ENCODE results near the gene CAPZB.
A peak's percentile ranks its signal among the peaks of the same experiment; 100 is the strongest.

The CAPZB gene

GRCh38 chr1:19381261-19381660 lies 104.1 kb downstream of the CAPZB start:
- no peak for DNase-seq

DNA sequence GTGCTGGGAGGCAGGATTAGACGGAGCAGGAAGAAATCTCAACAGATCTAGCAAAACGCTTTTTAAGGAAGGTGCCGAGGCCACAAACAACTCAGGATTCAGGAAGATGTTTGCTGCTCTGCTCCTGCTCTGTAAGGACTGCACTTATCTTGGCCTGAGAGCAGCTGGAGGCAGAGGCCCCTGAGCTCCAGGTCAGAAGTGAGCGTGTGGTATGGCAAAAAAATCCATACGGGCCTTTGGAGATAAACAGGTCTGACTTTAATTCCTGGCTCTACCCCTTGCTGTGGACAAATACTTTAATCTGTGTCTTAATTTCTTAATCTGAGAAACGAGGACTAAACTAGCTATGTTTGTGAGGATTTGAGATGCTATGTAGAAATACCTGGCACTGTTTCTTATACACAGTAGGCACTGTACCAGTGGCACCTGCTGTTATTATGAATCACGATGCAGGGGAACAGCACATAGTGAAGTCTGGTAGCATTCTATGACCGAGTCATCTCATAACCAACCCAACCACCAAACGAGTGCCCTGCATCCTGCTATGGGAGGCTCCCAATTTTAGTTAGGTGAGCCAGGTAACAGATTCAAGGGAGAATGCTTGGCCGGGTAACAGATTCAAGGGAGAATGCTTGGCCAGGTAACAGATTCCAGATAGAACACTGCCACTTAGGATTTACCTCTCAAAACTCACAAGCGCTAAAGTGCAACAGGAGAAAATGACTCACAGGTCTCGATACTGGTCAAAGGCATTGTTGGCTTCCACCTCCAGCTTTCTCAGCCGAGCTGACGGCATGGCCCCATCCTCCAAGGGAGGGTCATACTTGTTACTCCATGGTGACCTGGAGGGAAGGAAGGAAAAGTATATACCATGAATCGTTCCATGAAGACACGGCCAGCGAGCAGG lies 107.3 kb downstream of the CAPZB start:
- no peak for DNase-seq

GRCh38 chr1:19376428-19377372 lies 108.6 kb downstream of the CAPZB start:
- DNase-seq = no peak

GRCh38 chr1:19375631-19376400 lies 109.5 kb downstream of the CAPZB start:
- DNase-seq = peak; percentile 15

DNA sequence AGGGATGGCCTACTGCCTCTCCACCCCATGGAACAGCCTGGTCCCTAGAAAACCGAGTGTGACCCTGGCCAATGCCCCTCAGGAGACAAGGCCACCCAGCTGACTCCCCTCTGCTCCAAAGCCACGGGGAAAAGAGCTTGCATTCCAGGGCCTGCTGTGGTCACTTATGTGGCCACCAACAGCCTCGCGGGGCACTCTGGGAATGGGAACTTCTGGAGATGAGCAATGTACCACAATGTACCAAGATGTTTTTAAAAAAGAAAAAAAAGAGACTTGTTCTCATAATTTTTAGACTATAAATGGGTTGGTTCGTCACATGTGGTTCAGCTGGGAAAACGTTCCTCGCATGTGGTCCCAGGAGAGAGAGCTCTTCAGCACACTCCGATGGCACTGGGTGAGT lies 110.4 kb downstream of the CAPZB start:
- no peak for DNase-seq

GRCh38 chr1:19374083-19374801 lies 111.1 kb downstream of the CAPZB start:
- DNase-seq = no peak

- no peak for DNase-seq
Measured at GRCh38 chr1:19373211-19374082, 111.9 kb downstream of the CAPZB start.

GRCh38 chr1:19372602-19373001 lies 112.7 kb downstream of the CAPZB start:
- no peak for DNase-seq

DNA sequence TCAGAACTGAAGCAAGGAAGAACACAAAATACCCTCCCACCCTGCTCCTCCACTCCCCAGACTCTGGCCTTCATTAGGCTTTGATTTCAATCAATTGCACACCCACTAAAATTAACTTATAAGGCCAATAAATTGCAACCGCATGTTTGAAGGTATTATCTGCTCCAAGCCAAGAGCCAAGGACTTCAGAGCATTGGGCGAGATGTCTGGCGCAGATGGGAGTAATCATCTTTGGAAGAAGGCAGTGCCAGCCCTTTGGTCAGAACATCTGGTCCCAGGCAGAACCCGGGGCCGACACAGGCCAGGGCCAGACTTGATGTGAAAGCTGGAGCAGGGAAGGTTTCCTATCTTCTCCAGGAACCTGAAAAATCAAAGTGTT lies 113.2 kb downstream of the CAPZB start:
- DNase-seq = no peak

DNA sequence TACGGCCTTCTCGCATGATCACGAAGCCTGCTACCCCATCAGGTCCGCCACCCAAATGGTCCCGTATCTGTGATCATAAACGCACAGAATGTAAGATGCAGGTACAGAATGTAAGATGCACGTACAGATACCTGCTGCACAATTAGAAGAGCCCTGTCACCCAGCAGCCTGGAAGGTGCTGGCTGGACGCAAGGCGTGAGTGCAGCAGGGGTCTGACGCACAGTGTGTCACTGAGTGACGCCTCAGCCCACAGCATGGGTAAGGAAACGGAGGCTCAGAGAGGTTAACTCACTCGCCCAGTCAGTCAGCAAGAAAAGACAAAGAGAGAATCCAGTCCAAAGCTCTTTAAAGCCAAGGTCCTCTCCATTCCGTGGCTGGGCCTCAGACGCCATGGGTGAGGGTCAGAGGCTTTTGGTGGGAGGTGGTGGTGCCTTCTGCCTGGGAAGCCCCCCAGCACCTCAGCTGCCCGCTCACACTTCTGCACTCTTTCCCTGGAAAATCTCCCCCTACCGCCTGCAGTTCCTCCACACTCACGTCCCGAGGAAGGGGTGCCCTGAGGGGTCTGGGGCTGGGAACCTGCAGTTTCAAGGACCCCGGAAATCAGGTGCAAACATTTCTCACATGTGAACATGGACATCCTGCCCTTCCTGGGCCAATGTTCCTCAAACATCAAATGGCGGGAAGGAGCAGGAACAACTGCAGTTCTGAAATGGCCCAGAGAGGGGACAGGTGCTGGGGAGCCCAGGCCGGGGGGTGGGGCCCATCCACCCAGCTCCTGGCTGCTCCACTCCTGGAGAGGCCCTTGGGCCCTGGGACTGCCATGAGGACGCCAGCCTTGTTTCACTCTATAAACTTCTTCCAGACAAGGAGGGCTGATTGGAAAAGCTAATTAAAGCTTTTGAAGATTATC lies 113.9 kb downstream of the CAPZB start:
- DNase-seq = no peak

DNA sequence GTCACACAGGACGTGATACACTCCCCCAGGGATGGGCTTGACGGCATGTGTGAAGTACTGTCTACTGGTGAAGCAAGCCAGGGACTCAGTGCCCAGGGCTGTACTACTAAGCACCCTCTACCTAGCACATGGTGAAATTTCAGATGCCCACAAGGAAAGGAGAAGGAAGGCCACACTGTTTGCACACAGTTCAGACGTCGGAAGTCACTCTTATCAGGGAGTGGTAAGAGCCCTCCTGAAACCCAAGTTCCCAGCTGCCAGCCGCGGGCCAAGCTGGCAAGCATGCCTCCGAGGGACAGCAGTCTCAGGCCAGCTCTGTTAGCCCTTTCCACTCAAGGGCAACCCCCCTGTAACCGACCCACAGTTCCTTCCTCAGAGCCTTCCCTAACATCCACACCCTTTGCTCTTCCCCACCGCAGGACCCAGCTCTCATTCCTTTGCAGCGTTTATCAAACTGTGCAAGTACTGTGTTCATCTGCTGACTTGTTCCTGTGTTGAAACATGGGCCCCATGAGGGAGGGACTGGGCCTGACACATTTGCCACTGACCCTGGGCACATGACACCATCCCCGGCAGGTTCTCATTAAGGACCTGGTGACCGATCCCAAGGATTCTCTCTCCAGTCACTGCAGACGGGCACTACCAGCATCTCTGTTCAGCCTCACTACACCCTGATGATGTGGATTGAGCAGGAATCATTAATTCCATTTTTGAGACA lies 114.7 kb downstream of the CAPZB start:
- peak; percentile 11 for DNase-seq

GRCh38 chr1:19369396-19370090 lies 115.8 kb downstream of the CAPZB start:
- no peak for DNase-seq

- no peak for DNase-seq
Measured at GRCh38 chr1:19368964-19369363, 116.4 kb downstream of the CAPZB start.

- DNase-seq = no peak
Measured at GRCh38 chr1:19368050-19368449, 117.3 kb downstream of the CAPZB start.

DNA sequence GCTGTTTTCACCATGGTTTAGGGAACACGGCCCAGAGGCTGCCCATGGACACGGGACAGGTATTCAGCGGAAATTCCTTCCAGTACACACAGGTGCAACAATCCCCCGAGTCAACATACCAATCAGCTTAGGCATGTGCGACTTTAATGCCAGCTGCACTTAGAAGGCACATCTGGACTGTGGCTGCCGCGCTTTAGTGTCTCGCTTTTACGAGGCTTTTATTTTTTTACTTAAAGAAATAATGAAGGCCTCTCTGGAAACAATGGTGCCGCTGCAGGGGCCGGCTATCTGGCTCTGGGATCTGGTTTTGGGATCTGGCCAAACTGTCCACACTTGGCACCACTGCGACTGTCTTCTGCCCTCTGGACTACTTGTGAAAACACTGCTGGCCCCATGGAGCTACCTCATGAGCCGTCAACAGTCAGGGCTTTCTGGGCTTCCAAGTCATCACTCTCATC lies 117.7 kb downstream of the CAPZB start:
- DNase-seq = no peak

DNA sequence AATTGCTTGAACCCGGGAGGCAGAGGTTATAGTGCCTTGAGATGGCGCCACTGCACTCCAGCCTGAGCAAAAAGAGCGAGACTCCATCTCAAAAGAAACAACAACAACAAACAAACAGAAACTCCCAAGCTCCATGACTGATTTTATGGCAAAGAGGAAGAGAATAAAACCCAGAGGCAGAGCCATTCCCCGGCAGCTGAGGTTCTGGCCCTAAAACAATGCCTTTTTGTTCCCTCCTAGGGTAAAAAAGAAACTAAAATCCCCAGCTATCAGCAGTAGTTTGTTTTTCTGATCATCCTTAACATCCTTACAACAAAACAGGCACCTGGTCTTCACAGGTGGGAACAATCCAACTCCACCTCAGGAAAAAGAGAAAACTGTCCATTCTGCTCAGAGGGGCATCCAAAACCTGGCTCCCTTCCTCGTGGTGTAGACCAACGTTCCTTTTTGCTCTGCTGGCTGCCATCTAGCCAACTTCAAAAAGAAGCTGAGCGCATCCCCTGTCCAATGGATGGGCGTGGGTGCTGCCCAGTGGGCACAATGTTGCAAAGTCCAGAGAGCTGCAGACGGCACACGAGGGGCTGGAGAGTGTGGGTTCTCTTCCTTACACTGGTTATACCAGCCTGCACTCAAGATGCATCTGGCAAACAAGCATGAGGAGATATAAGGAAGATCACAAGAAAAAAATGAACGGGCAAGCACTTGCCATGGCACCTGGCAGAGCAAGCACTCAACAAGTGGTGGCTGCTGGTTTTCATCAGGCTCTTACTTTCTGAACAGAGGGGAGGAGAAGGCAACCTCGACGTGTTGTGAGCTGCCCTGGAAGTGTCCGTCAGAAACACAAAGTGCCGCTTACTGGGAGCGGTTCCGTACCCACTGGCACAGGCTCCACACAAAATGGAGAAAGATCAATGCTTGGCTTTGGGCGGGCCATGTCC lies 118.5 kb downstream of the CAPZB start:
- DNase-seq = no peak

DNA sequence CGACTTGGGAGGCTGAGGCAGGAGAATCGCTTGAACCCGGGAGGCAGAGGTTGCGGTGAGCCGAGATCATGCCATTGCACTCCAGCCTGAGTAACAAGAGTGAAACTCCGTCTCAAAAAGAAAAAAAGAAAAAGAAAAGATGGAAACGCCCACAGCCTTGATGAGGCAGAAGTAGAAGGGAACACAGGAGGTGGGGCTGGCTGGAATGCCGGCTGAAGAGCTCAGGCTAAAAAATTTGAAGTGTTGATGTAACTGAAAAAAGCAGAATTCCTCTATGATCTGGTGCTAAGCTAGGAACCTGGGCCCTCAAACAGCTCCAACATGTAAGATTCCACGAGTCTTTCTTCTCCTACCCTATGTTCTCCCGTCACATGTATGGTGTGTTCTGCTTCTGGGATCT lies 119.6 kb downstream of the CAPZB start:
- DNase-seq = no peak
